HFFc6 (cell line): ENCODE measurements around the gene HOOK2. TPM values are rescaled to one million over a fixed set of nuclear protein-coding genes. Genes with fewer than 3 reads are reported as not detected.
"Not testable (repeated sequence)": the region's sequence is repeated elsewhere in the genome, so short reads cannot be mapped to it uniquely, and the experiment has no call there.

Source experiments
- DNase-seq: peaks from one replicate; pipeline ENCODE4 v3.0.0-alpha.2; 2018
- H3K27ac Mint-ChIP-seq: 2 replicates; pipeline ENCODE4 v1.8.0; 2020; ENCODE audit warnings: mild to moderate bottlenecking, mixed read lengths
- H3K27me3 Mint-ChIP-seq: 2 replicates; pipeline ENCODE4 v1.8.0; 2021; ENCODE audit warnings: mild to moderate bottlenecking, moderate library complexity, mixed read lengths; ENCODE audit not compliant: insufficient read depth
- H3K36me3 Mint-ChIP-seq: 2 replicates; pipeline ENCODE4 v1.8.0; 2021; ENCODE audit warnings: low read depth, mixed read lengths
- H3K4me1 Mint-ChIP-seq: 2 replicates; pipeline ENCODE4 v1.8.0; 2020; ENCODE audit warnings: low read depth, mixed read lengths
- H3K4me3 Mint-ChIP-seq: 2 replicates; pipeline ENCODE4 v1.8.0; 2020; ENCODE audit warnings: mild to moderate bottlenecking, moderate library complexity, mixed read lengths
- H3K9me3 Mint-ChIP-seq: 2 replicates; pipeline ENCODE4 v1.8.0; 2020; ENCODE audit warnings: mild to moderate bottlenecking, mixed read lengths
- CTCF ChIP-seq: fragments of 200-600 bp; sonication (generic); IDR thresholded peaks from 2 replicates; pipeline ENCODE4 v1.5.0; 2021; ENCODE audit warnings: antibody characterized with exemption, mild to moderate bottlenecking
- long read RNA-seq: library from polyadenylated mRNA; unstranded; transcript quantifications from one replicate; pipeline ENCODE4 v2.0.0, GENCODE V29; 2019
- total RNA-seq, 6 experiments: library from RNA; stranded (reverse); fragmentation: NEBNext Ultra II Directional; extraction: Animal tissue kit (Norgen Biotek cat#: 25700); gene quantifications; 2 replicates in 1 of 6; 3 replicates in 5 of 6; pipeline ENCODE4 v1.2.3, GENCODE V29; 2021

The HOOK2 gene, protein sequence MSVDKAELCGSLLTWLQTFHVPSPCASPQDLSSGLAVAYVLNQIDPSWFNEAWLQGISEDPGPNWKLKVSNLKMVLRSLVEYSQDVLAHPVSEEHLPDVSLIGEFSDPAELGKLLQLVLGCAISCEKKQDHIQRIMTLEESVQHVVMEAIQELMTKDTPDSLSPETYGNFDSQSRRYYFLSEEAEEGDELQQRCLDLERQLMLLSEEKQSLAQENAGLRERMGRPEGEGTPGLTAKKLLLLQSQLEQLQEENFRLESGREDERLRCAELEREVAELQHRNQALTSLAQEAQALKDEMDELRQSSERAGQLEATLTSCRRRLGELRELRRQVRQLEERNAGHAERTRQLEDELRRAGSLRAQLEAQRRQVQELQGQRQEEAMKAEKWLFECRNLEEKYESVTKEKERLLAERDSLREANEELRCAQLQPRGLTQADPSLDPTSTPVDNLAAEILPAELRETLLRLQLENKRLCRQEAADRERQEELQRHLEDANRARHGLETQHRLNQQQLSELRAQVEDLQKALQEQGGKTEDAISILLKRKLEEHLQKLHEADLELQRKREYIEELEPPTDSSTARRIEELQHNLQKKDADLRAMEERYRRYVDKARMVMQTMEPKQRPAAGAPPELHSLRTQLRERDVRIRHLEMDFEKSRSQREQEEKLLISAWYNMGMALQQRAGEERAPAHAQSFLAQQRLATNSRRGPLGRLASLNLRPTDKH
- total RNA-seq: 10 to 100 TPM; 10.5 to 13.8 (median 11.5) TPM
- long read RNA-seq, partial matches to known transcripts: 6 of 25 reads
- long read RNA-seq, other reads (novel, unspliced or antisense): 15 of 25 reads

DNA sequence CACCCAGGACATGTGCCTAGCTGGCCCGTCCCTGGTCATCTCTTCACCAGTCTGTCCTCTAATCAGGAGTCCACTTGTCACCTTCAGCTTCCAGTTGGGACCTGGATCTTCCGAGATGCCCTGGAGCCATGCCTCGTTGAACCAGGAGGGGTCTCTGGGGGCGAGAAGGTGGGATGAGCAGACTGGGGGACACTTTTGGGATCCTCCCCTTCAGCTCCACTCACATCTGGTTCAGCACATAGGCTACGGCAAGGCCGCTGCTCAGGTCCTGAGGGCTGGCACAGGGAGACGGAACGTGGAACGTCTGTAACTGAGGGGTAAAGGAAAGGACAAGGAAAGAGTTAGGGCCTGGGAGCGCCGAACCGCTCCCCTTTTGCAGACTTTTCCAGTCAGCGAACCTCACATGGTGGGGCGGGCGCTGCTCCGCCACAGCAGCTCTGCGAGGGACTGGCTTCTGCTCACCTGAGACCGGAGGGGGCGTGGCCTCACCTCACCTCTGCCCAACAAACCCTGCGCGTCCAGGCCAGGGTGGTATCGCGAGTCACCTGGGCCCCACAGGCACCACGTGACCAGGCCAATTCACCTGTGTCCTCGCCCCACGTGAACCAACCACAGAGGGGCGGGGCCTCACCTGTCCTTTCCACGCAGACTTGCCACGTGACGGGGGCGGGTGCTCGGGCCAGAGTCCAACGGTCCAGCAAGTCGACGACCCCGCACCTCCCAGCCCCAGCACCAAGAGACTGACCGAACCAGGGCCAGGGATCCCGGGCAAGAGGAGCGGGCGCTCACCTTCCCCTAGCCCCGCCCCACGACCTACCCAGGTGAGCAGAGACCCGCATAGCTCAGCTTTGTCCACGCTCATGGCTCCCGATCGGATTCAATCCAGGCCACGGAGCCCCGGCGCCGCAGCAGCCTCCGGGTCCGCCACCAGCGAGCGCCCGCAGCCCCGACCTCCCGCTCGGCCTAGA, at the start of gene HOOK2:
TSS of gene HOOK2 (minus strand) at position 965 of the 968 bp plus-strand sequence. CDS start at position 862, 103 bp downstream.
- no peaks in the 10 kb centered on the region for H3K9me3 Mint-ChIP-seq
- peaks cover 50% of the 10 kb centered on the region for H3K4me1 Mint-ChIP-seq
- H3K4me3 Mint-ChIP-seq: peak within 1 kb of the TSS; percentile 73
- H3K27ac Mint-ChIP-seq: peak within 1 kb of the TSS; percentile 40; the same call in 1 of the 2 replicates
- no peaks in the 10 kb centered on the region; the same call in 1 of the 2 replicates for H3K27me3 Mint-ChIP-seq
- H3K36me3 Mint-ChIP-seq: no peaks in the 10 kb centered on the region
- TF ChIP-seq CTCF: no peak
- DNase-seq: no peak

DNA sequence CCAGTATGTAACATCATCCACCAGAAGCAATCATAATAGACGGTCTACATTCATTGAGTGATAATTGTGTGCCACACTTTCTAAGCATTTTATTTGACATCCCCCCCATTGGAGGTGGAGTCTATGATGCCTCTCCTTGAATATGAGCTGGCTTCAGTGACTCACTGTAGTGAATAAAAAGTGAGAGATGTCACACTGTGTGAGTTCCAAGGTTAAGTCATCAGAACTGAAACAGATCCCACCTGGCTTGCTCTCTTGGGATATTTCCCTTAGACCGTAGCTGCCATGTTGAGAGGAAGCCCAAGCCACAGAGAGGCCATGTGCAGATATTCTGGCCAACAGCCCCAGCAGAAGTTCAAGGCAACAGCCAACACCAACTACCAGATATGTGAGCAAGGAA, 46.4 kb upstream of the HOOK2 start:
- no peaks in the 10 kb centered on the region for H3K4me1 Mint-ChIP-seq
- peaks cover 4% of the 10 kb centered on the region for H3K27me3 Mint-ChIP-seq
- DNase-seq: no peak
- 0 out of 2 replicates have a peak, but pooled peaks cover 4% of the 10 kb centered on the region for H3K9me3 Mint-ChIP-seq
- no peak for TF ChIP-seq CTCF
- H3K27ac Mint-ChIP-seq: no peak overlapping the region
- H3K4me3 Mint-ChIP-seq: no peak overlapping the region
- H3K36me3 Mint-ChIP-seq: peaks cover 10% of the 10 kb centered on the region

- not testable (repeated sequence) for H3K27ac Mint-ChIP-seq, H3K27me3 Mint-ChIP-seq, H3K4me1 Mint-ChIP-seq, H3K4me3 Mint-ChIP-seq, DNase-seq, H3K9me3 Mint-ChIP-seq
- H3K36me3 Mint-ChIP-seq: peaks cover 22% of the 10 kb centered on the region
Measured at GRCh38 chr19:12817810-12818209, 42.5 kb upstream of the HOOK2 start.

GRCh38 chr19:12817188-12817587, 41.8 kb upstream of the HOOK2 start:
- H3K4me1 Mint-ChIP-seq, H3K27ac Mint-ChIP-seq: not testable (repeated sequence)

GRCh38 chr19:12815088-12815487, 39.7 kb upstream of the HOOK2 start:
- Mint-ChIP-seq H3K9me3 (no peaks in the 10 kb centered on the region), H3K27ac (no peak overlapping the region), H3K36me3 (peaks cover 16% of the 10 kb centered on the region; the same call in 1 of the 2 replicates), H3K4me1 (no peaks in the 10 kb centered on the region), H3K4me3 (no peak overlapping the region), H3K27me3 (peaks cover 2% of the 10 kb centered on the region; the same call in 1 of the 2 replicates)
- DNase-seq: no peak
- no peak for TF ChIP-seq CTCF

More at GRCh38 chr19:12817188-12817587, 41.8 kb upstream of the HOOK2 start:
- not testable (repeated sequence) for H3K27me3 Mint-ChIP-seq, DNase-seq, H3K9me3 Mint-ChIP-seq, H3K4me3 Mint-ChIP-seq
- peaks cover 22% of the 10 kb centered on the region for H3K36me3 Mint-ChIP-seq
